IMR-90 (cell line): ENCODE results near the gene ACADL.

Experiments
- CEBPB ChIP-seq: IDR thresholded peaks from 2 replicates; pipeline ENCODE4 v1.6.1; 2012; ENCODE audit warnings: low read depth, low read length, improper control_type of control experiment
- CHD1 ChIP-seq: IDR thresholded peaks from 2 replicates; pipeline ENCODE4 v1.6.1; 2012; ENCODE audit warnings: low read depth, low read length, improper control_type of control experiment
- FOS ChIP-seq: fragments of 150-350 bp; IDR thresholded peaks from 2 replicates; pipeline ENCODE4 v1.6.1; 2016; ENCODE audit warnings: low read depth, low read length
- MAFK ChIP-seq: IDR thresholded peaks from 2 replicates; pipeline ENCODE4 v1.6.1; 2012; ENCODE audit warnings: low read depth, low read length, improper control_type of control experiment
- MAZ ChIP-seq: IDR thresholded peaks from 2 replicates; pipeline ENCODE4 v1.6.1; 2012; ENCODE audit warnings: low read depth, mild to moderate bottlenecking, low read length, improper control_type of control experiment, moderate library complexity, borderline replicate concordance
- MXI1 ChIP-seq: IDR thresholded peaks from 2 replicates; pipeline ENCODE4 v1.6.1; 2012; ENCODE audit warnings: low read depth, mild to moderate bottlenecking, low read length, moderate library complexity, borderline replicate concordance
- NFE2L2 ChIP-seq: fragments of 150-350 bp; IDR thresholded peaks from 2 replicates; pipeline ENCODE4 v1.6.1; 2016; ENCODE audit warnings: low read depth, mild to moderate bottlenecking, low read length
- POLR2A ChIP-seq: IDR thresholded peaks from 2 replicates; pipeline ENCODE4 v1.6.1; 2012; ENCODE audit warnings: mild to moderate bottlenecking, low read depth, low read length
- RAD21 ChIP-seq: IDR thresholded peaks from 2 replicates; pipeline ENCODE4 v1.6.1; 2012; ENCODE audit warnings: low read length, improper control_type of control experiment
- RCOR1 ChIP-seq: IDR thresholded peaks from 2 replicates; pipeline ENCODE4 v1.6.1; 2012; ENCODE audit warnings: mild to moderate bottlenecking, low read length, improper control_type of control experiment; ENCODE audit not compliant: insufficient replicate concordance
- RFX5 ChIP-seq: IDR thresholded peaks from 2 replicates; pipeline ENCODE4 v1.8.0; 2012; ENCODE audit warnings: low read depth, mild to moderate bottlenecking, low read length, moderate library complexity
- TF ChIP-seq, protein P1 (sequence below): conservative IDR thresholded peaks from 2 replicates; pipeline ENCODE4 v1.5.1; 2012; ENCODE audit warnings: mild to moderate bottlenecking, low read depth, low read length, improper control_type of control experiment
- TF ChIP-seq, protein P2 (sequence below): fragments of 150-350 bp; IDR thresholded peaks from 2 replicates; pipeline ENCODE4 v1.6.1; 2016; ENCODE audit warnings: low read depth, mild to moderate bottlenecking, low read length, moderate library complexity, borderline replicate concordance
- TF ChIP-seq, protein P3 (sequence below): fragments of 150-350 bp; IDR thresholded peaks from 2 replicates; pipeline ENCODE4 v1.6.1; 2017; ENCODE audit warnings: mild to moderate bottlenecking, antibody characterized with exemption, low read length, low read depth

DNA sequence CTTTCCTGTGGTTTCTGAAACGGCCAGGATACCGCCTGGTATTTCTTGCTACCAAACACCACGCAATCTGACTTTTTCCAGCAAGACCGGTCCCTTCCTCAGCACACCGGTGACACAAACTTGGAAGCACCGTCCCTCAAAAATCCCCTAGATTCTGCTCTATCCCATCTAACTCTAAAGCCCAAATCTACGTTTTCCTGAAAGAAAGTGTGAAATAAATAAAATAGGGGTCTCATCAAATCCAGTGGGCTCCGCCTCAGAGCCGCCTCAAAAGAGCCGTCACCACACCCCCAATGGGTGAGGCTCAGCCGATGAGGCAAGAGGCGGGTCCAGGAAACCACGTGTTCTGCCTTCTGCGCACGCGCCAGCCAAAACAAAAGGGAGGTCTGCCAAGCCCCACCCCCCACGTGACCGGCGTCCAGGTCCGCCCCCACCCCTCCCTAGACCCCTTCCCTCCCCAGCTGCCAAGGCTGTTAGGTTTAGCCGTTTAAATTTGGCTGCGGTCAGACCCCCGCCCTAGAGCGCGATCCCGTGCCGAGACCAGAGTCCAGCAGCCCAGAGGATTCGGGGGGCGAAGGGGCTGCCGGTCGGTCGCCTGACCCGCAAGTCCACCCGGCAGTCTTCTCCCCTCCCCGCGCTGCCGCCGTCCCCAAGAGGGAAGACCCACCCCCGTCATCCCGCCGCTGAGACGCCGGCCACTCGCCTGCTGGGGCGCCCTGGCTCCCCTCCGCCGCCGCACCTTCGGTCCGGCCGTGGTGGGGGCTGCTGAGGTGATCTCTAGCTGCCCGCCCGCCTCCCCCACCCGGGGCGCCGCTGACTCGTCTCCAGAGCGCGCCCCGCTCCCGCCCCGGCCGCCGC is 54.6 kb downstream of the ACADL start:
- TF ChIP-seq, protein P1, sequence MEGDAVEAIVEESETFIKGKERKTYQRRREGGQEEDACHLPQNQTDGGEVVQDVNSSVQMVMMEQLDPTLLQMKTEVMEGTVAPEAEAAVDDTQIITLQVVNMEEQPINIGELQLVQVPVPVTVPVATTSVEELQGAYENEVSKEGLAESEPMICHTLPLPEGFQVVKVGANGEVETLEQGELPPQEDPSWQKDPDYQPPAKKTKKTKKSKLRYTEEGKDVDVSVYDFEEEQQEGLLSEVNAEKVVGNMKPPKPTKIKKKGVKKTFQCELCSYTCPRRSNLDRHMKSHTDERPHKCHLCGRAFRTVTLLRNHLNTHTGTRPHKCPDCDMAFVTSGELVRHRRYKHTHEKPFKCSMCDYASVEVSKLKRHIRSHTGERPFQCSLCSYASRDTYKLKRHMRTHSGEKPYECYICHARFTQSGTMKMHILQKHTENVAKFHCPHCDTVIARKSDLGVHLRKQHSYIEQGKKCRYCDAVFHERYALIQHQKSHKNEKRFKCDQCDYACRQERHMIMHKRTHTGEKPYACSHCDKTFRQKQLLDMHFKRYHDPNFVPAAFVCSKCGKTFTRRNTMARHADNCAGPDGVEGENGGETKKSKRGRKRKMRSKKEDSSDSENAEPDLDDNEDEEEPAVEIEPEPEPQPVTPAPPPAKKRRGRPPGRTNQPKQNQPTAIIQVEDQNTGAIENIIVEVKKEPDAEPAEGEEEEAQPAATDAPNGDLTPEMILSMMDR, result no peak
- TF ChIP-seq POLR2A (peak; percentile 66; the same call in 1 of the 2 replicates), MXI1 (0 out of 2 replicates have a peak, but pooled peaks have one; percentile 8), RAD21 (no peak), RCOR1 (no peak), CHD1 (no peak), MAFK (no peak), RFX5 (no peak), CEBPB (peak; percentile 94), FOS (no peak), MAZ (peak; percentile 59; the same call in 1 of the 2 replicates), NFE2L2 (no peak)
- TF ChIP-seq, protein P2, sequence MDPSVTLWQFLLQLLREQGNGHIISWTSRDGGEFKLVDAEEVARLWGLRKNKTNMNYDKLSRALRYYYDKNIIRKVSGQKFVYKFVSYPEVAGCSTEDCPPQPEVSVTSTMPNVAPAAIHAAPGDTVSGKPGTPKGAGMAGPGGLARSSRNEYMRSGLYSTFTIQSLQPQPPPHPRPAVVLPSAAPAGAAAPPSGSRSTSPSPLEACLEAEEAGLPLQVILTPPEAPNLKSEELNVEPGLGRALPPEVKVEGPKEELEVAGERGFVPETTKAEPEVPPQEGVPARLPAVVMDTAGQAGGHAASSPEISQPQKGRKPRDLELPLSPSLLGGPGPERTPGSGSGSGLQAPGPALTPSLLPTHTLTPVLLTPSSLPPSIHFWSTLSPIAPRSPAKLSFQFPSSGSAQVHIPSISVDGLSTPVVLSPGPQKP, result no peak
- TF ChIP-seq, protein P3, sequence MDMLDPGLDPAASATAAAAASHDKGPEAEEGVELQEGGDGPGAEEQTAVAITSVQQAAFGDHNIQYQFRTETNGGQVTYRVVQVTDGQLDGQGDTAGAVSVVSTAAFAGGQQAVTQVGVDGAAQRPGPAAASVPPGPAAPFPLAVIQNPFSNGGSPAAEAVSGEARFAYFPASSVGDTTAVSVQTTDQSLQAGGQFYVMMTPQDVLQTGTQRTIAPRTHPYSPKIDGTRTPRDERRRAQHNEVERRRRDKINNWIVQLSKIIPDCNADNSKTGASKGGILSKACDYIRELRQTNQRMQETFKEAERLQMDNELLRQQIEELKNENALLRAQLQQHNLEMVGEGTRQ, result peak; percentile 98
